Measurements from ENCODE around the gene STAT5A.
"Not testable (repeated sequence)": the region's sequence is repeated elsewhere in the genome, so short reads cannot be mapped to it uniquely, and the experiment has no call there.

STAT5A gene

GRCh38 chr17:42338427-42338985 lies 50.2 kb downstream of the STAT5A start:
- DNase-seq: no peak

GRCh38 chr17:42339221-42339620 lies 50.9 kb downstream of the STAT5A start:
- no peak for DNase-seq

GRCh38 chr17:42340691-42341127 lies 52.4 kb downstream of the STAT5A start:
- DNase-seq: no peak

GRCh38 chr17:42341568-42341967 lies 53.3 kb downstream of the STAT5A start:
- no peak for DNase-seq

- DNase-seq: peak; percentile 57
Measured at GRCh38 chr17:42342242-42343008, 54.1 kb downstream of the STAT5A start.

- no peak for DNase-seq
Measured at GRCh38 chr17:42345396-42346073, 57.2 kb downstream of the STAT5A start.

- DNase-seq: no peak
Measured at GRCh38 chr17:42346481-42346880, 58.2 kb downstream of the STAT5A start.

GRCh38 chr17:42347198-42347597 lies 58.9 kb downstream of the STAT5A start:
- no peak for DNase-seq

- DNase-seq: no peak
Measured at GRCh38 chr17:42347606-42348005, 59.3 kb downstream of the STAT5A start.

- DNase-seq: peak; percentile 33
Measured at GRCh38 chr17:42348104-42348503, 59.8 kb downstream of the STAT5A start.

GRCh38 chr17:42354956-42355843 lies 66.9 kb downstream of the STAT5A start:
- no peak for DNase-seq

GRCh38 chr17:42358434-42358833 lies 70.1 kb downstream of the STAT5A start:
- DNase-seq: no peak

- no peak for DNase-seq
Measured at GRCh38 chr17:42359133-42359532, 70.8 kb downstream of the STAT5A start.

GRCh38 chr17:42360388-42360787 lies 72.1 kb downstream of the STAT5A start:
- not testable (repeated sequence) for DNase-seq
